ENCODE measurements around the gene TMEM218. TPM values are rescaled to one million over a fixed set of nuclear protein-coding genes. Genes with fewer than 3 reads are reported as not detected.

The TMEM218 gene
- total RNA-seq, 1 donor from 2014 or later, result 15.8 TPM

DNA sequence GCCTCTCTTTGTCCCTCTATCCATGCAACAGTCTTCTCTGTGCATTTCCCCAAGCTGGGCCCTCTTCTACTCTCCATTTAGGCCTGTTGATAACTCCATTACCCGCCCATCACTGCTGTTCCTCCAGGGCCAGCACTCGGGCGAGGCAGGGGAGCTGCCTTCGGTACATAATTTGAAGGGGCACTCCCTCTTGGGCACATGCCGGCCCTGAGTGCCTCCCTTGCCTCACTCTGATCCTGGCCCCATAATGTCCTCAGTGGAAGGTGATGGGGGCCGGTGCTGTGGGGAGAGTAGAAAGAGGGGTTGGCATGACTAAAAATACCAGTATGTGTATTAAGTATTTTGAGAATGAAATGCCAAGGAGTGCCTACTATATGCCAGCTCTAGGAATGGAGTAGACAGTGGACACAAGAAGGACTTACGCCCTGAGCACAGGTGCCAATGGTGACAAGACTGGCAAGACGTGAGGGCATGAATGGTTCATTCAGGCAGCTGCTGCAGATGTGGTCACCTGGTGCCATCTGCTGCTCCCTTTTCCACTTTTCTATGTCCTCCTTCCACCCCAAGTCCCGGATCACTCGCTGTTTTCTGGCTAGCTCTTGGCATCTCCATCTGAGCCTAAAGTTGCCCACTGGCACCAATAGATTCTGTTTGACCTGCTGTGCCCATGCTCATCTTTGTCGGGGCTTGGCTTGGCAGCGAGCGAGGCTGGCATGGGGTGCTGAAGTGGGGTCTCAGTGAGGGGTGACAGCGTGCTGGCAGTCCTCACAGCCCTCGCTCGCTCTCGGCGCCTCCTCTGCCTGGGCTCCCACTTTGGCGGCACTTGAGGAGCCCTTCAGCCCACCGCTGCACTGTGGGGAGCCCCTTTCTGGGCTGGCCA, 22.6 kb downstream of the TMEM218 start:
- DNase-seq, result no peak
- H3K9me3 Mint-ChIP-seq (ENCODE audit: unreplicated experiment), result peaks cover 2% of the 10 kb centered on the region
- H3K4me3 Mint-ChIP-seq (ENCODE audit: unreplicated experiment), result no peak overlapping the region
- TF ChIP-seq, protein P1, sequence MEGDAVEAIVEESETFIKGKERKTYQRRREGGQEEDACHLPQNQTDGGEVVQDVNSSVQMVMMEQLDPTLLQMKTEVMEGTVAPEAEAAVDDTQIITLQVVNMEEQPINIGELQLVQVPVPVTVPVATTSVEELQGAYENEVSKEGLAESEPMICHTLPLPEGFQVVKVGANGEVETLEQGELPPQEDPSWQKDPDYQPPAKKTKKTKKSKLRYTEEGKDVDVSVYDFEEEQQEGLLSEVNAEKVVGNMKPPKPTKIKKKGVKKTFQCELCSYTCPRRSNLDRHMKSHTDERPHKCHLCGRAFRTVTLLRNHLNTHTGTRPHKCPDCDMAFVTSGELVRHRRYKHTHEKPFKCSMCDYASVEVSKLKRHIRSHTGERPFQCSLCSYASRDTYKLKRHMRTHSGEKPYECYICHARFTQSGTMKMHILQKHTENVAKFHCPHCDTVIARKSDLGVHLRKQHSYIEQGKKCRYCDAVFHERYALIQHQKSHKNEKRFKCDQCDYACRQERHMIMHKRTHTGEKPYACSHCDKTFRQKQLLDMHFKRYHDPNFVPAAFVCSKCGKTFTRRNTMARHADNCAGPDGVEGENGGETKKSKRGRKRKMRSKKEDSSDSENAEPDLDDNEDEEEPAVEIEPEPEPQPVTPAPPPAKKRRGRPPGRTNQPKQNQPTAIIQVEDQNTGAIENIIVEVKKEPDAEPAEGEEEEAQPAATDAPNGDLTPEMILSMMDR (IDR thresholded peaks at IDR 0.05; ENCODE audit: partially characterized antibody, unreplicated experiment), result no peak
- peaks cover 7% of the 10 kb centered on the region for H3K4me1 Mint-ChIP-seq (ENCODE audit: low read depth, unreplicated experiment)
- no peak overlapping the region for H3K27ac Mint-ChIP-seq (ENCODE audit: unreplicated experiment)
- H3K36me3 Mint-ChIP-seq (ENCODE audit: unreplicated experiment), result no peaks in the 10 kb centered on the region
- H3K27me3 Mint-ChIP-seq (ENCODE audit: unreplicated experiment), result peaks cover 4% of the 10 kb centered on the region

DNA sequence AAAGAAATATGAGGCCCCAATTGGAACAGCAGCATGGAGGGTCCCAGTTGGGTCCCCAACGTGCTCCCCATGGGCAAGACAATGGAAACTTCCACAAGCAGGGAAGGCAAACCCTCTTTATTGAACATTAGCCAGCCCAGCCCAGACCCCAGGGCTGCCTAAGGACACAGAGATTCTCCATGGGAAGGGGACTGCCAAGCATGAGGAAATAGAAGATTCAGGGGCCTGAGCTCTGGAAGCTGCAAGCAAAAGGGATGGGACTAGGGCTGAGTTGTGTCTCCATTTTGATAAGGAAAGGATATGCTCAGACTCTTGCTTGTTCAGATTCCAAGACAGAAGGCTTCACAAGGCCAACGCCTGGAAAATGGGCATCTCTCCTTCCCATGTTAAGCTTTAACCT, 23.3 kb downstream of the TMEM218 start:
- TF ChIP-seq, protein P1 (IDR thresholded peaks at IDR 0.05; ENCODE audit: partially characterized antibody, unreplicated experiment), result no peak
- Mint-ChIP-seq H3K4me1 (ENCODE audit: low read depth, unreplicated experiment) (peaks cover 7% of the 10 kb centered on the region), H3K27ac (ENCODE audit: unreplicated experiment) (no peak overlapping the region), H3K4me3 (ENCODE audit: unreplicated experiment) (no peak overlapping the region), H3K36me3 (ENCODE audit: unreplicated experiment) (no peaks in the 10 kb centered on the region), H3K9me3 (ENCODE audit: unreplicated experiment) (peaks cover 2% of the 10 kb centered on the region), H3K27me3 (ENCODE audit: unreplicated experiment) (peaks cover 4% of the 10 kb centered on the region)
- DNase-seq, result no peak

DNA sequence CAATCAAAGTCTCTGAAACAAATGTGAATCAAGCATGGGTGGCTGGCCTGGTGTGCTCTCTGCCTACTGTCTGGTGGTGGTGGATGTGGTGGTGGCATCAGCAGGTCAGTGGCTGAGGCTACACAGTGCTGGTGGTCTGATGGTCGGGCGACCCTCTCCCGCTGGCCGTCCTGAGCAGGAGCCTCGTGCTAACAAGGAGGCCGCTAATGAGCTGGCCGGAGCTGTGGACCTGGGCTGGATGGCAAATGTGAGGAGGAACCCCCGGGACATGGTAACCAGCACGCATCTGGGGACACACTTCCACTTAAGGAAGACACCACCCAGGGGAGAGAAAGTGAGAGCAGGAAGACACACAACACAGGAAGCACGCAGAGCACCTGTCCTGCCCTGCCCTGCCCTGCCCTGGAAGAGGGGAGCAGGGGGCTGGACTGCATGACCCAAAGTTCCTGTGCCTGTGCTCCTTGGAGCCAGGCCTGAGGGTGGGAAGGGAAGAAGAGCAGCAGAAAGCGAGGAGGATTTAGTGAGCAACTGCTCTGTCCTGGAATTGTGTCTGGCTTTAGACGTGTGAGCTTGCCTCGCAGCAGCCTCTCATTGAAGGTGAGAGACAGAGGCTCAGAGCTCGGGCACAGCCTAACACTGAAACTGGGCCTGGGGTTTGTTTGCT, 24.7 kb downstream of the TMEM218 start:
- H3K27me3 Mint-ChIP-seq (ENCODE audit: unreplicated experiment), result peaks cover 7% of the 10 kb centered on the region
- DNase-seq, result peak; percentile 12
- no peaks in the 10 kb centered on the region for H3K36me3 Mint-ChIP-seq (ENCODE audit: unreplicated experiment)

DNA sequence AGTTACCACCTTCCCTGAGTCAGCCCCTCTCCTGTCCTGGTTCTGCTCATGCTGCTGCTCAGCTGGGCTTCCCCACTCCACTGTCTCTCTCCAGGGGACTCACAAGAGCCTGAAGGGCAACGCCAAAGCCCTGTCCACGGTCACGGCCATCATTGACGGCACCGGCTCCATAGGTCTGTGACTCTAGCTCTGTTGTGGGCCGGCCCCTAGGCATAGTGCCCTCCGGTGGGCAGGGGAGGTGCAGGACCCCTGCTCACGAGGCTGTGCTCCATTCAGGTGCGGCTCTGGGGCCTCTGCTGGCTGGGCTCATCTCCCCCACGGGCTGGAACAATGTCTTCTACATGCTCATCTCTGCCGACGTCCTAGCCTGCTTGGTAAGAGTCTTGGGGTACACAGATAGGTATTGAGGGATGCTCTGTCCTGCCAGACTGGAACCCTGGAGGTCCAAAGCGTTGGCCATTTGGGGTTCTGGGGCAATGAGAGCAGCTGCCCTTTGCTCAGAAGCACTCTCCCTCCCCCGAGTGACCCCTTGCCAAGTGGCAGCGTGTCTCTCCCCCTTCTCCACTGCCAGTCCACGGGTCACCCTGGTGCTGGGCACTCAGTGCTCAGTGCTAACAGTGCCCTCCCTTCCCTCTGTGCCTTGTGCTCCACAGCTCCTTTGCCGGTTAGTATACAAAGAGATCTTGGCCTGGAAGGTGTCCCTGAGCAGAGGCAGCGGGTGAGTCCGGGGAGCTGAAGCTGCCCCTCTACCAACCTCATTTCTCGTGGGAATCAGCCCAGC, 25.9 kb downstream of the TMEM218 start:
- H3K9me3 Mint-ChIP-seq (ENCODE audit: unreplicated experiment), result peaks cover 10% of the 10 kb centered on the region
- H3K27me3 Mint-ChIP-seq (ENCODE audit: unreplicated experiment), result peaks cover 9% of the 10 kb centered on the region
- no peak overlapping the region for H3K27ac Mint-ChIP-seq (ENCODE audit: unreplicated experiment)
- no peak overlapping the region for H3K4me3 Mint-ChIP-seq (ENCODE audit: unreplicated experiment)
- no peaks in the 10 kb centered on the region for H3K36me3 Mint-ChIP-seq (ENCODE audit: unreplicated experiment)
- no peaks in the 10 kb centered on the region for H3K4me1 Mint-ChIP-seq (ENCODE audit: low read depth, unreplicated experiment)
- DNase-seq, result peak; percentile 13
- TF ChIP-seq, protein P1 (IDR thresholded peaks at IDR 0.05; ENCODE audit: partially characterized antibody, unreplicated experiment), result no peak

More for the DNA sequence above, 24.7 kb downstream of the TMEM218 start:
- Mint-ChIP-seq H3K4me3 (ENCODE audit: unreplicated experiment) (no peak overlapping the region), H3K9me3 (ENCODE audit: unreplicated experiment) (peaks cover 9% of the 10 kb centered on the region), H3K4me1 (ENCODE audit: low read depth, unreplicated experiment) (peaks cover 1% of the 10 kb centered on the region), H3K27ac (ENCODE audit: unreplicated experiment) (no peak overlapping the region)
- TF ChIP-seq, protein P1 (IDR thresholded peaks at IDR 0.05; ENCODE audit: partially characterized antibody, unreplicated experiment), result no peak
